Muscle of leg (tissue), 11 donors: ENCODE measurements around the gene BCAR3. TPM values are rescaled to one million over a fixed set of nuclear protein-coding genes. Genes with fewer than 3 reads are reported as not detected.

Source experiments
- DNase-seq: peaks from one replicate; pipeline ENCODE4 v3.0.0; 2013
- H3K27ac ChIP-seq: one replicate; pipeline ENCODE4 v1.5.1; 2013; ENCODE audit warnings: mild to moderate bottlenecking, low read length, control low read depth
- H3K27me3 ChIP-seq: one replicate; pipeline ENCODE4 v1.6.1; 2013; ENCODE audit warnings: low read length; ENCODE audit not compliant: control insufficient read depth, insufficient read depth
- H3K36me3 ChIP-seq: one replicate; pipeline ENCODE4 v1.6.1; 2013; ENCODE audit warnings: low read length; ENCODE audit not compliant: control insufficient read depth, insufficient read depth
- H3K4me1 ChIP-seq: one replicate; pipeline ENCODE4 v1.6.1; 2013; ENCODE audit warnings: low read length; ENCODE audit not compliant: control insufficient read depth, insufficient read depth
- H3K4me3 ChIP-seq: one replicate; pipeline ENCODE4 v1.5.1; 2013; ENCODE audit warnings: low read length, control low read depth
- H3K9me3 ChIP-seq: replicated peaks from 2 replicates; pipeline ENCODE4 v1.6.1; 2013; ENCODE audit warnings: low read depth, low read length; ENCODE audit not compliant: control insufficient read depth
- WGBS: methylation state at CpG from one replicate; pipeline ENCODE4 v1.1.5; 2013; ENCODE audit warnings: missing lambda C conversion rate; ENCODE audit not compliant: insufficient coverage; 5-methylcytosine and 5-hydroxymethylcytosine counted together
- polyA plus RNA-seq, 8 donors: library from polyadenylated mRNA; unstranded; fragments of 120-200 nt; gene quantifications; one replicate each; pipeline versions ENCODE4 v1.2.1 to v1.2.3, GENCODE V29; 2013; ENCODE audit warnings: inconsistent platforms in 1 of 8, low replicate concordance in 1 of 8; ENCODE audit not compliant: insufficient read length in 8 of 8, insufficient read depth in 1 of 8
- total RNA-seq: library from RNA; stranded (reverse); fragments of 120-200 nt; gene quantifications from one replicate; pipeline ENCODE4 v1.2.4, GENCODE V29; 2013

Gene BCAR3
- total and polyA plus RNA-seq, 9 donors, result 15.3 to 19.0 (median 16.4) TPM

DNA sequence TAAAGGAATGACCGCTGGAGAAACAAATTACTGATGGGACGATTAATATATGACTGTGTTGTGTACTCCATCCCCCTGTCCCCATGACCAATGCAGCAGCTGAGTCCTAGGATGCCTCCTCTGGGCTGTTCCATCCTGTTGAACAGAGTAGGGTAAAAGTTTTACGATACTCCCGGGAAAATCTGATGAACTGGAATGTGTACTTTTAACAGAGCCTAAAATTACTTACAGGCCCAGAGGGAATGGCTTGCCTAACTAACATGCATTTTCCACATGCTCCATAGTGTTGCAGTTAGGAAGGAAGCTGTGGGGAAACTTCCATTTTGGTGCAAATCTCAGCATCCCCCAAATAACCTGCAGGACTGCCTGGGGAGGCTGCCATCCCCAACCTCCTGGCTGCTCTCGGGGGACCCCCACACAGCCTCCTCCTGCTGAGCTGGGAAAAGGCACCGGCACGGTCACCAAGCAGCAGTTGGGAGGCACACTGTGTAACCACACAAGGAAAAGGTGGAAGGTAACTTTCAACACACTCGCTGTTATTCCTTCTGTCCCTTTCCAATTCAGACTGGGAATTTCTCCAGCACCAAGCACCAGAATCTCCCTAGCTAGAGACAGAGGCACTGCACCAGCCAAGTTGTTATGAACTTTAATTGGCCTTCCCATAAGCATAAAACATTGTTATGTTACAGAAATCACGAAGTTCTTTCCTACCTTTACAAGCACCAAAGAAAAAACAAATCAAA lies 97.2 kb downstream of the BCAR3 start:
- DNase-seq, result peak; percentile 91
- H3K27me3 ChIP-seq, result no peaks in the 10 kb centered on the region
- peaks cover 45% of the 10 kb centered on the region for H3K4me1 ChIP-seq
- peaks cover 51% of the 10 kb centered on the region for H3K36me3 ChIP-seq
- WGBS, result 18% methylated on average over 4 of the region's 9 CpGs
- no peaks in the 10 kb centered on the region for H3K9me3 ChIP-seq
- H3K4me3 ChIP-seq, result no peak overlapping the region
- peak overlapping the region; percentile 78 for H3K27ac ChIP-seq

DNA sequence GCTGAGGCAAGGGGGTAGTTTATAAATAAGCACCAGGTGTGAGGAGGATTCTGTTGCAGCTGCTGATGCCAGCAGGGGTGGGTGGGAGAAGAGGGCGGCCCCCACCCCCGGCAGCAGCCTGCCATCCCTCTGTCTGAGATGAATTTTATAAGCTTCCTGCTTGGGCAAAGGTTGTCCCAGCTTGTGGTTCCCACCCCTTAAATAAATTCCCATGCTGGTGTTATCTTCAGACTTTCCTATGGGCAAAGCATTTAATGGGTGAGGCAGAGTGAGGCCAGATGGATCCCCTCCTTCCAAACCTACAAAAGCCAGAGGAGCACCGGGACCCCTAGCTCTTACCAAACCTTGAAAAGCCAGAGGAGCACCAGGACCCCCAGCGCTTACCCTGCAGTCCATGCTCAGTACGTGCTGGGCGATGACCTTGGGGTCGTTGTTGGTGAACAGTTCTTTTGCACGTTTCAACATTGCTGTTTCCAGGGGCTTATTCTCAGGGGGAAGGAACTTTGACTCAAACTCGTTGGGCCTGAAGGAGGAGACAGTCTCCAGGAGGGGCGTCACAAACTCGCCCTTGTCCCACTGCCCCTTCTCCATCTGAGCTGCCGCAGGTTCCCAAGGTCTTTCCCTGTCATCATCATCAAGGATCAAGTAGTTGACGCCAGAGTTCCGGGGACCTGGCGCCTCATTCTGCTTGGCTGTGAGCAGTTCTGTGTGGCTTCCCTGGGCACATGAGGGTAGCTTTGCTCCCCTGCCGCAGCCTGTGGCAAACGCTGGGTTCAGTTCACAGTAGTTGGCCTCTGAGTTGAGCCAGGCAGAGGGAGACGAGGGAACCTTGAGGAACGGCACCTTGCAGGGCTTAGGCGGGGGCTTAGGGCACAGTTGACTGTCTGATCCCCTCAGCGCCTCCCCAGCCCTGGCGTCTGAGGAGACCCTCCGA lies 99.5 kb downstream of the BCAR3 start:
- no peak for DNase-seq
- Histone ChIP-seq H3K9me3 (no peaks in the 10 kb centered on the region), H3K4me3 (no peak overlapping the region), H3K27me3 (no peaks in the 10 kb centered on the region), H3K27ac (no peak overlapping the region), H3K4me1 (peaks cover 45% of the 10 kb centered on the region), H3K36me3 (peaks cover 41% of the 10 kb centered on the region)
- 90% methylated on average over 19 of the region's 23 CpGs for WGBS

DNA sequence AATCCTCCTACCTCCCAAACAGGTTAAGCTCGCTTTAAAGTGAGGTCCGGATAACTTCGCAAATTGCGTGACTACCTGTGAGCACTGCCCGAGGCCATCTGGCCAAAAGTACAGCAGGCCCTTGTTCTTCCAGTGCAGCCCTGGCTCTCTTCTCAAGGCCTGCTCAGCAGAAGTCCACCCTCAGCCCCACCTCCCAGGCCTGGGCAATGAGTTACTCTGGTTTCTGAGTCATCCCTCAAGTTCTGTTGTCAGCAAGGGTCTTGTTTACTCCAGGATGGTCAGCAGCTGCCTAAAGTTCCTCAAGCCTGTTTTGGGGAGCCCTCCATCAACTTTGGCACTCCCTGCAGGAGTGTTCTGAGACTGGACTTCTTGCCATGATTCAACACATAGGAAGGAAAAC lies 101.7 kb downstream of the BCAR3 start:
- Histone ChIP-seq H3K27ac (no peak overlapping the region), H3K4me3 (no peak overlapping the region), H3K4me1 (peaks cover 57% of the 10 kb centered on the region), H3K36me3 (peaks cover 49% of the 10 kb centered on the region), H3K9me3 (no peaks in the 10 kb centered on the region), H3K27me3 (no peaks in the 10 kb centered on the region)
- 92% methylated on average over 5 of the region's 5 CpGs for WGBS
- DNase-seq, result no peak

DNA sequence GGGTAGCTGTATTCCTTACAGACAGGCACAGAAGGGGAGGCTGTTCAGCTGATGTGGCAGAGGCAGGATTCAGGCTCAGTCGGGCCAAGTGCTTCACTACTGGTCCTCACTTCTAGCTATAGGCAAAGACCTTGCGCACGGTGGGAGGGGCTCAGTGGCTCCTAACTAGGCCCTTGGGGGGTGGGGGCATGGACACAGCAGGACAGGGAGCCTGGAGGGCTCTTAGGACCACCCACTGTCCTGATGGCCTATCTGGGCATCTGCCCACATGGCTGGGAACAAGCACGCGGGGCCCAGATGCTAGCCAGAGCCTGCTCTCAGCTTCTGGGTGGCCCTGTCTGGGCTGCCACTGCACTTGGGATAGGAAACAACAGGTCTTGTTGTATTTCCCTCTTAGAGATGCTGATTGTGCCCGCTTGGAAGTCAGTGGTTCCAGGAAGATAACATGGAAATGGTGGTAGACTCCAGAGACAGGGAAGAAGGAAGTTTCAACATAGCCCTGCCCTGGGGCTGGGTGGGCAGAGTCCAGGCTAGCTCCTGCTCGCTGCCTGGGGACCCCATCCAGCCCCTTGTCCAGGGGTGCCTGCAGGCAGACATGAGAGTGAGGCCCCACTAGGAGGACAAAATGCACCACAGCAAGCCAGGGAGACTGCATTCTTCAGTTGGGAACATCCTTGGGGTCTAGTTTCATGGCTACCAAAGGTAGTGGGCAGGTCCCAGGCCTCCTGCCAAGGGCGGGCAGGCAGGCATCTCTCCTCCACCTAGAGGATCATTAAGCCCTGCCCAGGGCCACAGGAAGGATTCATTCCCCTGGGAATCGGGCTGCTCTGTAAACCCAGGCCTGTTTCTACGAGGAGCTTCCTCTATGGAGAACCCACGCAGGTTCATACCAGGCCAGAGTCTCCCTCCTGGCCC lies 102.5 kb downstream of the BCAR3 start:
- H3K36me3 ChIP-seq, result peaks cover 53% of the 10 kb centered on the region
- DNase-seq, result no peak
- no peaks in the 10 kb centered on the region for H3K27me3 ChIP-seq
- H3K9me3 ChIP-seq, result no peaks in the 10 kb centered on the region
- 94% methylated on average over 9 of the region's 11 CpGs for WGBS
- H3K4me1 ChIP-seq, result peaks cover 57% of the 10 kb centered on the region
- H3K4me3 ChIP-seq, result no peak overlapping the region
- no peak overlapping the region for H3K27ac ChIP-seq

DNA sequence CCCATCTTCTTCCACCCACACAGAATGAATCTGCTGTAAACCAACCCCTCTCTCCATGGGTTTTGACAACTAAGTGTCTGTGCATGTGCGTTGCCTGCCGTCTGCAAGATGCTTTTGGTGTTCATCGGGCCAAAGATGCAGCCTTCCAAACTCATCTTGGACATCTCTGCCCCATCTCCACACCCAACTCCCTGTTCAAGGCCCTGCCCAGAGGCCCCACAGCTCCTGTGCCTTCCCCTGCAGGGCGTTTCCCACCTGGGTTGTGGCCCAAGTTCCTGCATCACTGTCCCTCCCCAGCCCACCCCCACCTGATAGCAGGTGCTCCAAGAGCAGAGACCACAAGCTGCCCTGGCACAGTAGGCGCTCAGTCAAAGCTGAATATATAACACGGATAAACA lies 103.2 kb downstream of the BCAR3 start:
- no peaks in the 10 kb centered on the region for H3K9me3 ChIP-seq
- H3K4me3 ChIP-seq, result no peak overlapping the region
- no peaks in the 10 kb centered on the region for H3K27me3 ChIP-seq
- WGBS, result 68% methylated on average over 4 of the region's 6 CpGs
- DNase-seq, result no peak
- H3K36me3 ChIP-seq, result peaks cover 52% of the 10 kb centered on the region
- H3K27ac ChIP-seq, result no peak overlapping the region
- peaks cover 51% of the 10 kb centered on the region for H3K4me1 ChIP-seq

DNA sequence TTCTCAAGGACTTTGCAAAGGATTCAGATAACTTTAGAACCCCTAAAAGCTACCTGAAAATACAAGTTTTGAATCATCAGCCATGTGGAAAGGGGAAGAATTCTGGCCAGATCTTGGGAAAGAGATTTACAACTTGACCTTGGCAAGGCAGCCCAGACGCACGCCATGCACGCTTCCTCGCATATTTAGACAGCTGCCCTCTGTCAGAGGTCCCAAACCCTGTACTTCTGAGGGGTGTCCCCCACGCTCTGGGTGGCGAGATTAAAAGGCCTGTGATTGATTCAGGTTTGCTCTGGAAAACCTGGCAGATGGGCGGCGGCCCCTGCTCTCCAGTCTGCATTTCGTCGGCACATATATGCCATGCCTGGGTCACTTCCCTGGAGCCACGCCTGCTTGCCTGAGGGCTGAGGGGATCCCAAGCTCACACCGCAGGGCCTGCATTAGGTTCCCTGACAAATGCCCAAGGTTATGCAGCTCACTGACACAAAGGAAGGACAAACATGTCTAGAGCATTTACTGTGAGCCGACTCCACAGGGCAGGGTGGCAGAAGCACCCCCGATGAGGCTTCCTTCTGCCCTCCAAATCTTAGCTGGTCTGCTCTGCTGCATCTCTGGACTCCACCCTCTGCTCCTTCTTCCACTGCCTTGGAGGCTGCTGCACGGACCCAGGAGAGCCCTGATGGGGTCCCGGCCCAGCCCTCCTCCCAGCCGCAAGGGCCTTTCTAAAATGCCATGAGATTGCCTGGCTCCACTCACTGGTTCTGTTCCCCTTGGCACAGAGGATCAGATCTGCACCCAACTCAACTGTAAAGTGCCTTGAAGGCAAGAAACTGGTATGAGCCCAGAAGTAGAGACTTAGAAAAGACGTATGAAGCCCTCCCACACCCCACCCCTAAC lies 103.9 kb downstream of the BCAR3 start:
- no peak overlapping the region for H3K4me3 ChIP-seq
- WGBS, result 81% methylated on average over 17 of the region's 18 CpGs

DNA sequence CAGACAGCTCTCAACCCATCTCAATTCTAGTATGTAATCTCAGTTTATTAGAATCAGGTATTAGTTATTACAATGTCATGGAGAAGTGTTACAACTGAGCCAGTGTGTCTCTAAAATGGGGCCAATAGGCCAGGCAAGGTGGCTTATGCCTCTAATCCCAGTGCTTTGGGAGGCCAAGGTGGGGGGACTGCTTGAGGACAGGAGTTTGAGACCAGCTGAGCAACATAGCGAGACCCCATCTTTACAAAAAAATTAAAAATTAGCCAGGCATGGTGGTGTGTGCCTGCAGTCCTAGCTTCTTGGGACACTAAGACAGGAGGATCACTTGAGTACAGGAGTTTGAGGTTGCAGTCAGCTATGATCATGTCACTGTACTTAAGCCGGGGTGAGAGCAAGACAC lies 104.9 kb downstream of the BCAR3 start:
- Histone ChIP-seq H3K4me1 (peaks cover 43% of the 10 kb centered on the region), H3K27ac (peak overlapping the region; percentile 76), H3K4me3 (no peak overlapping the region), H3K36me3 (peaks cover 52% of the 10 kb centered on the region), H3K27me3 (no peaks in the 10 kb centered on the region), H3K9me3 (no peaks in the 10 kb centered on the region)
- 100% methylated on average over 1 of the region's 2 CpGs for WGBS
- DNase-seq, result no peak

More for the DNA sequence above, 103.9 kb downstream of the BCAR3 start:
- H3K4me1 ChIP-seq, result peaks cover 48% of the 10 kb centered on the region
- no peaks in the 10 kb centered on the region for H3K9me3 ChIP-seq
- no peak for DNase-seq
- no peaks in the 10 kb centered on the region for H3K27me3 ChIP-seq
- H3K27ac ChIP-seq, result no peak overlapping the region
- peaks cover 52% of the 10 kb centered on the region for H3K36me3 ChIP-seq

DNA sequence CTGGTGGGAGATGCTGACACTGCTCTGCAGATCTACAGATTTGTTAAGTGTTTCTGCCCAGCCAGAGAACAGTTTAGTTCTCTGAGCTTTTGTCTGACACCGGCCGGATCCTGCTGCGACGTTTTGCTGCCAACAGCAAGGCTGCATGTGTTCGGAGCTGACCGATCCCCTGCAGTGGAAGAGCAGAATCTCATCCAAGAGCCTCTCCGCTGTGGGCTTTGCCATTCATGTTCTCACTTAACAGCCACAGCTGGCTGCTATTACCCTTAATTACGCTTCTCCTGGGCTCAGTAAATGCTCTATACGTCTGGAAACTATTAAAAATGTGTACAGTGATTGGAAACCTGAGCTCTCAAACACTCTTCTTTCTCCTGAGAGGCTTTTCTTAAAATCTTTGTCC lies 105.3 kb downstream of the BCAR3 start:
- Histone ChIP-seq H3K36me3 (peaks cover 52% of the 10 kb centered on the region), H3K27ac (peak overlapping the region; percentile 76), H3K9me3 (no peaks in the 10 kb centered on the region), H3K4me3 (no peak overlapping the region), H3K27me3 (no peaks in the 10 kb centered on the region), H3K4me1 (peaks cover 43% of the 10 kb centered on the region)
- peak; percentile 97 for DNase-seq
- WGBS, result 8% methylated on average over 6 of the region's 9 CpGs

DNA sequence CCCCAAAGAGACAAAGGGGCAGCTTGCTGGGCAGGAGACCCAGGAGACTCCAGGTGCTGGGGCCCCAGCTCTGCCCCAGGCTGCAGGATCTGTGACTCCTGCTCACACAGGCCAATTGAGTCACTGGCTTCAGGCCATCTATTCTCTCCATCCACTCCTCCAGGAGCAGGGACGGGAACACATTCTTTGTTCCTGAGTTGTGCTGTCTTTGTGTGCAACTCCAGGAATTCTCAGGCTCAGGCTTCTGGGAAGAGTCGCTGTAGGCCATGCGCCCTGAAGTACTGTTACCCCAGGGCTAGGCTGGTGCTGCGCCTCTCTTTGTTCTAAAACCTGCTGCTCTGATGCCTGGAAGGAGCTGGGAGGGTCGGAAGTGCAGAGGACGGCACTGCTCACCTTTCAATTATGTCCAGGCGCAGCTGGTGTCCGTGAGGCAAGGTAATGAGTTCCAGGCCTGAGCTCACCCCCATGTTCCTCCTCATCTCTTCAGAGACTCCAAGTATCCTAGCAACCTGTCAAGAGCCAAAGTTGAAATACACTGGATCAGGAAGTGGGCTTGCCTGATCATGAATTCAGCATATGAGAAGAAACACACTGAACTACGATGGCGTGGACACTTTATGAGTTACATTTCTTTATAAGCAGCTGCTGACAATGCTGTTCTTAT lies 105.9 kb downstream of the BCAR3 start:
- H3K9me3 ChIP-seq, result no peaks in the 10 kb centered on the region
- no peak overlapping the region for H3K4me3 ChIP-seq
- peaks cover 52% of the 10 kb centered on the region for H3K36me3 ChIP-seq
- WGBS, result 41% methylated on average over 8 of the region's 10 CpGs
- H3K27me3 ChIP-seq, result no peaks in the 10 kb centered on the region
- peak overlapping the region; percentile 76 for H3K27ac ChIP-seq
- peak; percentile 92 for DNase-seq
- H3K4me1 ChIP-seq, result peaks cover 43% of the 10 kb centered on the region
